Measurements from ENCODE around the gene ZSWIM9.
A peak's percentile ranks its signal among the peaks of the same experiment; 100 is the strongest.

DNA sequence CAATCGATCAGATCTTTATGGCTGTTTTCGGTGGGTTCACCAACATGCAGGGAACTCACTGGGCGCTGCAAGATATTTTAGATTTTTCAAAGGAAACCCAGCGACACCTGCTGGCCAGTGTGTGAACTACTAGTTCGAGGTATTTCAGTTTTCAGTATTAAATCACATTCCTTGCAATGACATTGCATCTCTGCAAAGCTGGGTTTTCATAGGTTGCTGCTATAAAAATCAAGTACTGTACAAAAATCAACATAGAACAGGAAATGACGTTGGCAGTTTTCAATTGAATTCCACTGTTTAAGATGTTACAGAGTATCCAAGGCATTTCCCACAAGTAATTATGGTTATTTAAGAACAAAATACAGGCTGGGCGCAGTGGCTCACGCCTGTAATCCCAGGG is 17.9 kb upstream of the ZSWIM9 start:
- TF ChIP-seq CTCF (tag by site-specific recombination; IDR thresholded peaks at IDR 0.05) (peak; percentile 36; the same call in 1 of the 2 replicates), REST (tag by site-specific recombination; IDR thresholded peaks at IDR 0.05) (no peak), ZNF654 (tag by site-specific recombination; IDR thresholded peaks at IDR 0.05; ENCODE audit: low read depth) (peak; percentile 57), ZBTB8A (tag by site-specific recombination; IDR thresholded peaks at IDR 0.05) (no peak), YY1 (tag by site-specific recombination; IDR thresholded peaks at IDR 0.05) (no peak), ZNF571 (tag by site-specific recombination; IDR thresholded peaks at IDR 0.05) (no peak), MEIS1 (CRISPR knock-in tag; IDR thresholded peaks at IDR 0.05; ENCODE audit: borderline replicate concordance) (no peak), ZNF146 (tag by site-specific recombination; IDR thresholded peaks at IDR 0.05) (no peak)

Data from HEK293 (cell line).